ENCODE measurements around the gene GLIS2.

DNA sequence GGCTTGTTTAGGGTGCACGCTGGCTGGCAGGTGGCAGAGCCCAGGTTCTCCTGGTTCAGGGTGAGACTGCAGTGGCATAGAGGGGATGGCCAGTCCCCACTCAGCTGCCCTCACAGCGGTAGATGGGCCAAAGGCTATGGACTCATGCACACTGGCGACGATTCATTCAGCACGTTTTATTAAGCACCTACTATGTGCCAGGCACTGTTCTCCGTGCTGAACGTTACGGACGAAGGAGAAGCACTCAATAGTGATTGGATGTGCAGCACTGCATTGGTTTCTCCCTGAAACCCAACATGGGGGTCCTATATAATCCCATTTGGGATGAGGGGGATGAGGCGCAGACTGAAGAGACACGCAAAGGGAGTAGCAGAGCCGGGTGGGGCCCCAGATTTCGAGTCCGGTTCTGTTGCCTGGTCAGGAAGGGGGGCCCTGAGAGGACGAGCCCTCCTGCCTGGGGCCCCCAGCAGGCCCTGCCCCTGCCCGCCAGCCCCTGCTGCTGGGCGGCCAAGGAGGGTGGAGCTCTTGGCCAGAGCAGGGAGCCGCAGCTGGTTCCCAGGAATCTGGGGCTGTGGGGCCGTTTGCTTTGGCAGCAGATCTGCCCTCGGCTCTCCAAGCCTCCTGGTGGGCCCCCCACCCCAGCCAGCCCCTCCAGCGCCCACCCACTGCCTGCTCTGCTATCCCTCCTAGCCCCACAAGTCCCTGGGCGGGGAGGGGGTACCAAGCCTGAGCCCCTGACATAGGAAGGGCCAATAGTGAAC, 8.8 kb downstream of the GLIS2 start:
- TF ChIP-seq, protein P1, sequence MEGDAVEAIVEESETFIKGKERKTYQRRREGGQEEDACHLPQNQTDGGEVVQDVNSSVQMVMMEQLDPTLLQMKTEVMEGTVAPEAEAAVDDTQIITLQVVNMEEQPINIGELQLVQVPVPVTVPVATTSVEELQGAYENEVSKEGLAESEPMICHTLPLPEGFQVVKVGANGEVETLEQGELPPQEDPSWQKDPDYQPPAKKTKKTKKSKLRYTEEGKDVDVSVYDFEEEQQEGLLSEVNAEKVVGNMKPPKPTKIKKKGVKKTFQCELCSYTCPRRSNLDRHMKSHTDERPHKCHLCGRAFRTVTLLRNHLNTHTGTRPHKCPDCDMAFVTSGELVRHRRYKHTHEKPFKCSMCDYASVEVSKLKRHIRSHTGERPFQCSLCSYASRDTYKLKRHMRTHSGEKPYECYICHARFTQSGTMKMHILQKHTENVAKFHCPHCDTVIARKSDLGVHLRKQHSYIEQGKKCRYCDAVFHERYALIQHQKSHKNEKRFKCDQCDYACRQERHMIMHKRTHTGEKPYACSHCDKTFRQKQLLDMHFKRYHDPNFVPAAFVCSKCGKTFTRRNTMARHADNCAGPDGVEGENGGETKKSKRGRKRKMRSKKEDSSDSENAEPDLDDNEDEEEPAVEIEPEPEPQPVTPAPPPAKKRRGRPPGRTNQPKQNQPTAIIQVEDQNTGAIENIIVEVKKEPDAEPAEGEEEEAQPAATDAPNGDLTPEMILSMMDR (tag by site-specific recombination; IDR thresholded peaks at IDR 0.05), result no peak
- TF ChIP-seq, protein P2, sequence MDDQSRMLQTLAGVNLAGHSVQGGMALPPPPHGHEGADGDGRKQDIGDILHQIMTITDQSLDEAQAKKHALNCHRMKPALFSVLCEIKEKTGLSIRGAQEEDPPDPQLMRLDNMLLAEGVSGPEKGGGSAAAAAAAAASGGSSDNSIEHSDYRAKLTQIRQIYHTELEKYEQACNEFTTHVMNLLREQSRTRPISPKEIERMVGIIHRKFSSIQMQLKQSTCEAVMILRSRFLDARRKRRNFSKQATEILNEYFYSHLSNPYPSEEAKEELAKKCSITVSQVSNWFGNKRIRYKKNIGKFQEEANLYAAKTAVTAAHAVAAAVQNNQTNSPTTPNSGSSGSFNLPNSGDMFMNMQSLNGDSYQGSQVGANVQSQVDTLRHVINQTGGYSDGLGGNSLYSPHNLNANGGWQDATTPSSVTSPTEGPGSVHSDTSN (CRISPR knock-in tag; IDR thresholded peaks at IDR 0.05), result no peak
- TF ChIP-seq ZNF560 (tag by site-specific recombination; IDR thresholded peaks at IDR 0.05; ENCODE audit: borderline replicate concordance), result no peak
- TF ChIP-seq TCF7L2 (IDR thresholded peaks at IDR 0.05; ENCODE audit: borderline replicate concordance, low read depth, low read length), result no peak
- no peak for TF ChIP-seq YY1 (tag by site-specific recombination; IDR thresholded peaks at IDR 0.05)
- TF ChIP-seq, protein P3, sequence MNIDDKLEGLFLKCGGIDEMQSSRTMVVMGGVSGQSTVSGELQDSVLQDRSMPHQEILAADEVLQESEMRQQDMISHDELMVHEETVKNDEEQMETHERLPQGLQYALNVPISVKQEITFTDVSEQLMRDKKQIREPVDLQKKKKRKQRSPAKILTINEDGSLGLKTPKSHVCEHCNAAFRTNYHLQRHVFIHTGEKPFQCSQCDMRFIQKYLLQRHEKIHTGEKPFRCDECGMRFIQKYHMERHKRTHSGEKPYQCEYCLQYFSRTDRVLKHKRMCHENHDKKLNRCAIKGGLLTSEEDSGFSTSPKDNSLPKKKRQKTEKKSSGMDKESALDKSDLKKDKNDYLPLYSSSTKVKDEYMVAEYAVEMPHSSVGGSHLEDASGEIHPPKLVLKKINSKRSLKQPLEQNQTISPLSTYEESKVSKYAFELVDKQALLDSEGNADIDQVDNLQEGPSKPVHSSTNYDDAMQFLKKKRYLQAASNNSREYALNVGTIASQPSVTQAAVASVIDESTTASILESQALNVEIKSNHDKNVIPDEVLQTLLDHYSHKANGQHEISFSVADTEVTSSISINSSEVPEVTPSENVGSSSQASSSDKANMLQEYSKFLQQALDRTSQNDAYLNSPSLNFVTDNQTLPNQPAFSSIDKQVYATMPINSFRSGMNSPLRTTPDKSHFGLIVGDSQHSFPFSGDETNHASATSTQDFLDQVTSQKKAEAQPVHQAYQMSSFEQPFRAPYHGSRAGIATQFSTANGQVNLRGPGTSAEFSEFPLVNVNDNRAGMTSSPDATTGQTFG (tag by site-specific recombination; IDR thresholded peaks at IDR 0.05; ENCODE audit: borderline replicate concordance), result no peak
- no peak for TF ChIP-seq SP2 (tag by site-specific recombination; IDR thresholded peaks at IDR 0.05)
- no peak for TF ChIP-seq ZNF423 (tag by site-specific recombination; IDR thresholded peaks at IDR 0.05)
- no peak for TF ChIP-seq ZNF677 (tag by site-specific recombination; IDR thresholded peaks at IDR 0.05)
- TF ChIP-seq ZNF274 (IDR thresholded peaks at IDR 0.05; ENCODE audit: low read length), result no peak
- no peak for TF ChIP-seq ZNF274 (tag by site-specific recombination; IDR thresholded peaks at IDR 0.05; ENCODE audit: borderline replicate concordance)
- TF ChIP-seq ZNF660 (tag by site-specific recombination; IDR thresholded peaks at IDR 0.05), result no peak
- TF ChIP-seq, protein P4, sequence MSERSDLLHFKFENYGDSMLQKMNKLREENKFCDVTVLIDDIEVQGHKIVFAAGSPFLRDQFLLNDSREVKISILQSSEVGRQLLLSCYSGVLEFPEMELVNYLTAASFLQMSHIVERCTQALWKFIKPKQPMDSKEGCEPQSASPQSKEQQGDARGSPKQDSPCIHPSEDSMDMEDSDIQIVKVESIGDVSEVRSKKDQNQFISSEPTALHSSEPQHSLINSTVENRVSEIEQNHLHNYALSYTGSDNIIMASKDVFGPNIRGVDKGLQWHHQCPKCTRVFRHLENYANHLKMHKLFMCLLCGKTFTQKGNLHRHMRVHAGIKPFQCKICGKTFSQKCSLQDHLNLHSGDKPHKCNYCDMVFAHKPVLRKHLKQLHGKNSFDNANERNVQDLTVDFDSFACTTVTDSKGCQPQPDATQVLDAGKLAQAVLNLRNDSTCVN (tag by site-specific recombination; optimal IDR thresholded peaks at IDR 0.05), result no peak
- TF ChIP-seq, protein P5, sequence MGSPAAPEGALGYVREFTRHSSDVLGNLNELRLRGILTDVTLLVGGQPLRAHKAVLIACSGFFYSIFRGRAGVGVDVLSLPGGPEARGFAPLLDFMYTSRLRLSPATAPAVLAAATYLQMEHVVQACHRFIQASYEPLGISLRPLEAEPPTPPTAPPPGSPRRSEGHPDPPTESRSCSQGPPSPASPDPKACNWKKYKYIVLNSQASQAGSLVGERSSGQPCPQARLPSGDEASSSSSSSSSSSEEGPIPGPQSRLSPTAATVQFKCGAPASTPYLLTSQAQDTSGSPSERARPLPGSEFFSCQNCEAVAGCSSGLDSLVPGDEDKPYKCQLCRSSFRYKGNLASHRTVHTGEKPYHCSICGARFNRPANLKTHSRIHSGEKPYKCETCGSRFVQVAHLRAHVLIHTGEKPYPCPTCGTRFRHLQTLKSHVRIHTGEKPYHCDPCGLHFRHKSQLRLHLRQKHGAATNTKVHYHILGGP (tag by site-specific recombination; IDR thresholded peaks at IDR 0.05), result no peak
